Activated T-cell treated with anti-CD3 and anti-CD28 coated beads, Interleukin-2, amount 50 U/mL, for 24 hours (primary cell): ENCODE results near the gene UBE2R2.
"Not testable (repeated sequence)": the region's sequence is repeated elsewhere in the genome, so short reads cannot be mapped to it uniquely, and the experiment has no call there.

Source experiments
- DNase-seq: peaks from one replicate; pipeline ENCODE4 v3.0.0-alpha.2; 2020
- H3K27ac Mint-ChIP-seq: 2 replicates; pipeline ENCODE4 v1.8.0; 2020; ENCODE audit warnings: mild to moderate bottlenecking, mixed read lengths
- H3K27me3 Mint-ChIP-seq: 2 replicates; pipeline ENCODE4 v1.8.0; 2020; ENCODE audit warnings: mixed read lengths
- H3K36me3 Mint-ChIP-seq: 2 replicates; pipeline ENCODE4 v1.8.0; 2020; ENCODE audit warnings: low read depth, mixed read lengths
- H3K4me1 Mint-ChIP-seq: 2 replicates; pipeline ENCODE4 v1.8.0; 2020; ENCODE audit warnings: low read depth, mixed read lengths
- H3K4me3 Mint-ChIP-seq: 2 replicates; pipeline ENCODE4 v1.8.0; 2020; ENCODE audit warnings: mild to moderate bottlenecking, moderate library complexity, mixed read lengths
- H3K9me3 Mint-ChIP-seq: 2 replicates; pipeline ENCODE4 v1.8.0; 2020; ENCODE audit warnings: mixed read lengths

The UBE2R2 gene

GRCh38 chr9:33846231-33846630 is 29.3 kb downstream of the UBE2R2 start:
- Mint-ChIP-seq H3K4me3 (no peak overlapping the region), H3K27ac (no peak overlapping the region), H3K27me3 (no peaks in the 10 kb centered on the region), H3K36me3 (peaks cover 18% of the 10 kb centered on the region), H3K4me1 (peaks cover 49% of the 10 kb centered on the region), H3K9me3 (no peaks in the 10 kb centered on the region)
- DNase-seq: no peak

- DNase-seq, H3K27me3 Mint-ChIP-seq, H3K9me3 Mint-ChIP-seq, H3K4me3 Mint-ChIP-seq, H3K27ac Mint-ChIP-seq: not testable (repeated sequence)
- Mint-ChIP-seq H3K4me1 (peaks cover 43% of the 10 kb centered on the region), H3K36me3 (peaks cover 14% of the 10 kb centered on the region)
These were observed 30.9 kb downstream of the UBE2R2 start for GRCh38 chr9:33847894-33848205.

- DNase-seq: no peak
These were observed 33.3 kb downstream of the UBE2R2 start for GRCh38 chr9:33850267-33850629.

GRCh38 chr9:33850677-33851076 is 33.7 kb downstream of the UBE2R2 start:
- Mint-ChIP-seq H3K4me1 (peaks cover 56% of the 10 kb centered on the region), H3K36me3 (peaks cover 14% of the 10 kb centered on the region), H3K27me3 (no peaks in the 10 kb centered on the region), H3K27ac (no peak overlapping the region), H3K4me3 (no peak overlapping the region), H3K9me3 (no peaks in the 10 kb centered on the region)
- no peak for DNase-seq

More at GRCh38 chr9:33850267-33850629, 33.3 kb downstream of the UBE2R2 start:
- Mint-ChIP-seq H3K27me3 (no peaks in the 10 kb centered on the region), H3K36me3 (peaks cover 12% of the 10 kb centered on the region), H3K27ac (no peak overlapping the region), H3K4me3 (no peak overlapping the region), H3K4me1 (peaks cover 52% of the 10 kb centered on the region), H3K9me3 (no peaks in the 10 kb centered on the region)

GRCh38 chr9:33851301-33851700 is 34.3 kb downstream of the UBE2R2 start:
- Mint-ChIP-seq H3K27ac (no peak overlapping the region), H3K27me3 (no peaks in the 10 kb centered on the region), H3K36me3 (peaks cover 13% of the 10 kb centered on the region), H3K4me3 (no peak overlapping the region), H3K9me3 (no peaks in the 10 kb centered on the region), H3K4me1 (peaks cover 59% of the 10 kb centered on the region)
- DNase-seq: no peak

DNA sequence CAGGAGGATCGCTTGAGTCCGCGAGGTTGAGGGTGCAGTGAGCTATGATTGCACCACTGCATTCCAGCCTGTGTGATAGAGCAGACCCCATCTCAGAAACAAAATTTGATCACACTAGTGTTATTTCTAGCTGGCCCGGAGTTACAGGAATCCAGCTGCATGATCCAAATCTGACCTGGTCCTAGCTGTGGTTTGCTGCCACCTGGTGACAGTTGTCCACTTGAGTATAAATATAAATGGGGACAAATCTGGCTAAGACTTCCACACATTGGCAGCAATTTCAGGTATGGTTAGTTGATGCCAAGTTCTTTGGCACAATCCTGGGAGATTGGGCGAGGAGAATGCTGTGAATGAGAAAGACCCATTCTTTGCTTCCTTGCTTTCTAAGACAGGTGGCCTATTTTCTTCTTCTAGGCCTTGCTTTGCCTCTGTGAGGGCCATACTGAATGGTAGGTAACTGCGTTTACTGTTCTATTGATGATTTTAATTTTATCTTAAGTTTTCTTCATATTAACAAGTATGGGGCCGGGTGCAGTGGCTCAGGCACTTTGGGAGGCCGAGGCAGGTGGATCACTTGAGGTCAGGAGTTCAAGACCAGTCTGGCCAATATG is 35.4 kb downstream of the UBE2R2 start:
- no peaks in the 10 kb centered on the region for H3K27me3 Mint-ChIP-seq
- H3K4me3 Mint-ChIP-seq: no peak overlapping the region
- H3K9me3 Mint-ChIP-seq: no peaks in the 10 kb centered on the region
- no peak overlapping the region for H3K27ac Mint-ChIP-seq
- H3K36me3 Mint-ChIP-seq: peaks cover 10% of the 10 kb centered on the region
- DNase-seq: peak; percentile 50
- peaks cover 54% of the 10 kb centered on the region for H3K4me1 Mint-ChIP-seq

DNA sequence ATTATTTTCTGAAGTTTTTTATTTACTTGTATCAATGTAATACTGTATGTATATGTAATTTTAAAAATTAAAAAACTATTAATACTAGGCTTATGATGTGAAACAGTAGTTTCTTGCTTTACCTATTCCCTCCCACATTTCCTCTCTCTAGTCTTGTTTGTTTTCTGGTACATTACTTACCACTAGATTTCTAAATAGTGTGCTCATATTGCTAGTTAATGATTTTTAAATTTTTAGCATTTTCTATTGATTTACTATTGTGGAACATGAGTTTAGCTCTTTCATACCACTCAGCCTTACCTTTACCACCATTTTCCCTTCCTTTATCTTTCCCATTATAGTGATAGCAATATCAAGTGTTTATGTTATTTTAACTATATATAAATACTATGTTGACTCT is 39.3 kb downstream of the UBE2R2 start:
- Mint-ChIP-seq H3K4me1 (peaks cover 53% of the 10 kb centered on the region), H3K27ac (no peak overlapping the region), H3K27me3 (no peaks in the 10 kb centered on the region), H3K4me3 (no peak overlapping the region), H3K36me3 (peaks cover 15% of the 10 kb centered on the region), H3K9me3 (no peaks in the 10 kb centered on the region)
- DNase-seq: no peak

DNA sequence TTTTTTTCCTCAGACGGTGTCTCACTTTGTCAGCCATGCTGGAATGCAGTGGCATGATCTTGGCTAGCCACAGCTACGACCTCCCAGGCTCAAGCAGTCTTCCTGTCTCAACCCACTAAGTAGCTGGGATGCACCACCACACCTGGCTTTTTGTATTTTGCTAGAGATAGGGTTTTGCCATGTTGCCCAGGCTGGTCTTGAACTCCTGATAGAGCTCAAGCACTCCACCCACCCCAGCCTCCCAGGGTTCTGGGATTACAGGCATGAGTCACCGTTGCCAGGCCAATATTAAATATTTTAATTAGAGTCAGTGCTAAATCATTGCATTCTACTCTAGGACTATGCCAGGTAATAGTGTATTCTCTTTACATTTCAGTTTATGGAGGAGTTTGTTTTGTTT is 41.5 kb downstream of the UBE2R2 start:
- Mint-ChIP-seq H3K27me3 (no peaks in the 10 kb centered on the region), H3K36me3 (peaks cover 23% of the 10 kb centered on the region), H3K27ac (no peak overlapping the region), H3K4me1 (peaks cover 51% of the 10 kb centered on the region), H3K4me3 (no peak overlapping the region), H3K9me3 (no peaks in the 10 kb centered on the region)
- DNase-seq: no peak

GRCh38 chr9:33860200-33860871 is 43.4 kb downstream of the UBE2R2 start:
- H3K27me3 Mint-ChIP-seq: no peaks in the 10 kb centered on the region
- peaks cover 26% of the 10 kb centered on the region for H3K36me3 Mint-ChIP-seq
- H3K27ac Mint-ChIP-seq: peak overlapping the region; percentile 33
- no peak for DNase-seq
- H3K4me3 Mint-ChIP-seq: no peak overlapping the region
- H3K9me3 Mint-ChIP-seq: no peaks in the 10 kb centered on the region
- peaks cover 39% of the 10 kb centered on the region for H3K4me1 Mint-ChIP-seq

GRCh38 chr9:33861917-33862453 is 45.0 kb downstream of the UBE2R2 start:
- Mint-ChIP-seq H3K27ac (no peak overlapping the region), H3K4me3 (no peak overlapping the region), H3K36me3 (peaks cover 30% of the 10 kb centered on the region), H3K4me1 (peaks cover 38% of the 10 kb centered on the region), H3K9me3 (no peaks in the 10 kb centered on the region), H3K27me3 (no peaks in the 10 kb centered on the region)
- no peak for DNase-seq

DNA sequence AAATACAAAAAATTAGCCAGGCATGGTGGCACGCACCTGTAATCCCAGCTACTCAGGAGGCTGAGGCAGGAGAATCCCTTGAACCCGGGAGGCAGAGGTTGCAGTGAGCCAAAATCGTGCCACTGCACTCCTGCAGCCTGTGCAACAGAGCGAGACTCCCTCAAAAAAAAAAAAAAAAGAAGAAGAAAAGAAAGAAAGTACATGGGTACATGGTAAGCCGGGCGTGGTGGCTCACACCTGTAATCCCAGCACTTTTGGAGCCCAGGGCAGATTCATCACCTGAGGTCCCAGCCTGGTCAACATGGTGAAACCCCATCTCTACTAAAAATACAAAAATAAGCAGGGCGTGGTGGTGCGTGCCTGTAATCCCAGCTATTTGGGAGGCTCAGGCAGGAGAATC is 46.1 kb downstream of the UBE2R2 start:
- not testable (repeated sequence) for H3K27me3 Mint-ChIP-seq, H3K4me3 Mint-ChIP-seq, DNase-seq, H3K27ac Mint-ChIP-seq, H3K9me3 Mint-ChIP-seq
- Mint-ChIP-seq H3K4me1 (peaks cover 43% of the 10 kb centered on the region), H3K36me3 (peaks cover 34% of the 10 kb centered on the region)

DNA sequence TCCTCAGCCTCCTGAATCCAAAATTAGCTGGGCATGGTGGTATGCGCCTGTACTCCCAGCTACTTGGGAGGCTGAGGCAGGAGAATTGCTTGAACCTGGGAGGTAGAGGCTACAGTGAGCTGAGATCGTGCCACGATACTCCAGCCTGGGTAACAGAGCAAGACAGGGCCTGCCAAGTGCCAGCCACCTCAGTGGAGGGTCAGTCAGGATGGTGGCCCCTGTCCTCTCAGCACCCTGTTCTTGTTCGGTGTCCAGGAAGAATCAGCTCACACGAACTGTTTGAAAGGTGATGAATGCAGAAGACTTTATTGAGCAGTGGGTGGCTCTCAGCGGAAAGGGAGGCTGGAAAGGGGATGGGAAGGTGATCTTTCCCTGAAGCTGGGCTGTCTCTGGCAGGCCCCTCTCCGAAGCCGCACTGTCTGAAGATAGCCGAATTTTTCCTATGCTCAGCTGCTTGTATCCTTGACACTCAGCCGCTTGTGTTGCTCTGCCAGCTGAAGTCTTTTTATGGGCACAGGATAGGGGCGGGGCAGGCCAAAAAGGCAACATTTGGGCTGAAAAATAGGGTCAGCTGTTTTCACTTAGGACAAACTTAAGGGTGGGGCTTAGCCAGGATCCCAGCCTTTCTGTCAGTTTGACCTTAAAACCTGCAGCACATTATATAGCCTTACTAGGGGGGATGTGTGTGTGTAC is 50.9 kb downstream of the UBE2R2 start:
- H3K36me3 Mint-ChIP-seq: peaks cover 23% of the 10 kb centered on the region
- H3K27ac Mint-ChIP-seq: no peak overlapping the region
- DNase-seq: no peak
- H3K27me3 Mint-ChIP-seq: no peaks in the 10 kb centered on the region
- H3K9me3 Mint-ChIP-seq: no peaks in the 10 kb centered on the region
- H3K4me3 Mint-ChIP-seq: no peak overlapping the region
- peaks cover 38% of the 10 kb centered on the region for H3K4me1 Mint-ChIP-seq

DNA sequence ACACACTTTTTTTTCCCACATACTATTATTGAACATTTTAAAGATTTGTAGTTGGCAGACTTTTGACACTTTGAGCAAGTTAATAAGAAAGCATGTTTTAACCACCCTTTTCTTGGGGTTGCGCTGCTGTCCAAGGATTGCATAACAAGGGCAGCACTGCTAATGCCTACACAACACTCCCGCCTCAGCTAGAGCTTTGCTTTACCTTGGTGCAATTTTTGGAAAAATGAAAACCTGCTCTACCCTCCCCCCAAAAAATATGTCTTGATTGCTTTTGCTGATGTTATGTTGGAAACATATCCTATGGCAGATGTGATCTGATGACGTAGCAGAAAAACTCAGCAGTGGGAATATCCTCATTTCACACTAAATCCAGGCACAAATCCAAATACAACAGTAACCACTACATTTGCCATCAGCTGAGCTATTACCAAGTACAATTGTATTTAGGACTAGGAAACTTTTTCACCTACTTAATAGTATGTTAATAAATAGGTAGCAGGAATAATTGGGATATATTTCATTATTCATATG is 51.5 kb downstream of the UBE2R2 start:
- H3K27ac Mint-ChIP-seq: no peak overlapping the region
- no peaks in the 10 kb centered on the region for H3K9me3 Mint-ChIP-seq
- no peak for DNase-seq
- no peaks in the 10 kb centered on the region for H3K27me3 Mint-ChIP-seq
- peaks cover 38% of the 10 kb centered on the region for H3K4me1 Mint-ChIP-seq
- H3K4me3 Mint-ChIP-seq: no peak overlapping the region
- peaks cover 20% of the 10 kb centered on the region for H3K36me3 Mint-ChIP-seq

- not testable (repeated sequence) for DNase-seq, H3K27me3 Mint-ChIP-seq, H3K27ac Mint-ChIP-seq, H3K9me3 Mint-ChIP-seq, H3K4me3 Mint-ChIP-seq
- Mint-ChIP-seq H3K36me3 (peaks cover 13% of the 10 kb centered on the region), H3K4me1 (peaks cover 38% of the 10 kb centered on the region)
These were observed 52.3 kb downstream of the UBE2R2 start for GRCh38 chr9:33869243-33869642.
